ENCODE measurements around the gene TIE1.
A peak's percentile ranks its signal among the peaks of the same experiment; 100 is the strongest.

The TIE1 gene

GRCh38 chr1:43296207-43296606 lies 4.6 kb upstream of the TIE1 start:
- Histone ChIP-seq H3K9ac (no peak overlapping the region), H3K9me3 (replicated peaks in 1 of 11) (no peaks in the 10 kb centered on the region), H3K27ac (no peak overlapping the region), H4K20me1 (no peaks in the 10 kb centered on the region), H3K36me3 (no peaks in the 10 kb centered on the region), H3K4me2 (peak overlapping the region in 1 of 11 experiments; percentile 43; a peak in 1 of 22 replicates), H3K4me1 (peaks cover 23 to 57% (median 39%) of the 10 kb centered on the region in 10 experiments), H3K4me3 (no peak overlapping the region), H3K27me3 (no peaks in the 10 kb centered on the region)
- no peak for TF ChIP-seq Cebpa-rat (IDR thresholded peaks at IDR 0.05)

GRCh38 chr1:43298055-43298454 lies 2.7 kb upstream of the TIE1 start:
- Histone ChIP-seq H3K9ac (no peak overlapping the region), H4K20me1 (no peaks in the 10 kb centered on the region)

GRCh38 chr1:43299101-43299500 lies 1.7 kb upstream of the TIE1 start:
- Histone ChIP-seq H3K4me3 (no peak overlapping the region), H3K27me3 (no peaks in the 10 kb centered on the region), H3K27ac (no peak overlapping the region), H4K20me1 (no peaks in the 10 kb centered on the region), H3K36me3 (no peaks in the 10 kb centered on the region), H3K9me3 (replicated peaks in 1 of 11) (no peaks in the 10 kb centered on the region), H3K9ac (no peak overlapping the region), H3K4me1 (peaks cover 24 to 55% (median 33%) of the 10 kb centered on the region in 10 experiments), H3K4me2 (no peak overlapping the region)
- TF ChIP-seq Cebpa-rat (IDR thresholded peaks at IDR 0.05): no peak

More at GRCh38 chr1:43298055-43298454, 2.7 kb upstream of the TIE1 start:
- peaks cover 24 to 62% (median 35%) of the 10 kb centered on the region in 10 experiments for H3K4me1 ChIP-seq
- no peak overlapping the region for H3K4me3 ChIP-seq
- no peaks in the 10 kb centered on the region for H3K36me3 ChIP-seq
- H3K27me3 ChIP-seq: no peaks in the 10 kb centered on the region
- H3K27ac ChIP-seq: no peak overlapping the region
- H3K9me3 ChIP-seq (replicated peaks in 1 of 11): no peaks in the 10 kb centered on the region
- TF ChIP-seq Cebpa-rat (IDR thresholded peaks at IDR 0.05): no peak
- H3K4me2 ChIP-seq: no peak overlapping the region

- Histone ChIP-seq H3K27ac (no peak overlapping the region), H3K4me2 (peak overlapping the region in 4 of 11 experiments; percentile 80 to 82 (median 80); a peak in 6 of 22 replicates), H4K20me1 (no peaks in the 10 kb centered on the region), H3K9me3 (replicated peaks in 1 of 11) (no peaks in the 10 kb centered on the region), H3K36me3 (peaks cover 0 to 12% (median 0%) of the 10 kb centered on the region in 11 experiments; a peak in 2 of 22 replicates), H3K9ac (no peak overlapping the region; a peak in 1 of 22 replicates), H3K4me3 (no peak overlapping the region), H3K27me3 (no peaks in the 10 kb centered on the region), H3K4me1 (peaks cover 11 to 51% (median 32%) of the 10 kb centered on the region in 10 experiments)
- no peak for TF ChIP-seq Cebpa-rat (IDR thresholded peaks at IDR 0.05)
Measured at GRCh38 chr1:43302201-43302600, 1.4 kb downstream of the TIE1 start.

GRCh38 chr1:43302721-43303470 lies 2.1 kb downstream of the TIE1 start:
- Histone ChIP-seq H3K4me1 (peaks cover 11 to 51% (median 32%) of the 10 kb centered on the region in 10 experiments), H3K27me3 (no peaks in the 10 kb centered on the region), H3K36me3 (peaks cover 0 to 18% (median 0%) of the 10 kb centered on the region in 11 experiments; a peak in 2 of 22 replicates), H3K9me3 (replicated peaks in 1 of 11) (no peaks in the 10 kb centered on the region), H3K9ac (no peak overlapping the region; a peak in 1 of 22 replicates), H3K4me2 (peak overlapping the region in 4 of 11 experiments; percentile 80 to 82 (median 80); a peak in 3 of 22 replicates), H3K4me3 (no peak overlapping the region), H3K27ac (no peak overlapping the region), H4K20me1 (no peaks in the 10 kb centered on the region)
- no peak for TF ChIP-seq Cebpa-rat (IDR thresholded peaks at IDR 0.05)

GRCh38 chr1:43303471-43304313 lies 2.9 kb downstream of the TIE1 start:
- H3K4me3 ChIP-seq: no peak overlapping the region
- TF ChIP-seq Cebpa-rat (IDR thresholded peaks at IDR 0.05): no peak
- H3K4me2 ChIP-seq: peak overlapping the region in 5 of 11 experiments; percentile 3 to 28 (median 10); a peak in 3 of 22 replicates
- H3K4me1 ChIP-seq: peaks cover 11 to 51% (median 32%) of the 10 kb centered on the region in 10 experiments
- peaks cover 0 to 18% (median 0%) of the 10 kb centered on the region in 11 experiments; a peak in 2 of 22 replicates for H3K36me3 ChIP-seq
- H3K27me3 ChIP-seq: no peaks in the 10 kb centered on the region
- no peaks in the 10 kb centered on the region for H3K9me3 ChIP-seq (replicated peaks in 1 of 11)
- no peak overlapping the region for H3K27ac ChIP-seq
- H3K9ac ChIP-seq: no peak overlapping the region
- no peaks in the 10 kb centered on the region for H4K20me1 ChIP-seq

- Histone ChIP-seq H3K4me2 (peak overlapping the region in 5 of 11 experiments; percentile 3 to 28 (median 10); a peak in 4 of 22 replicates), H3K4me1 (peaks cover 11 to 51% (median 32%) of the 10 kb centered on the region in 10 experiments), H4K20me1 (no peaks in the 10 kb centered on the region), H3K27ac (no peak overlapping the region), H3K9ac (peak overlapping the region in 1 of 11 experiments; percentile 33; a peak in 1 of 22 replicates), H3K36me3 (peaks cover 0 to 22% (median 0%) of the 10 kb centered on the region in 11 experiments; a peak in 3 of 22 replicates), H3K27me3 (no peaks in the 10 kb centered on the region), H3K4me3 (no peak overlapping the region), H3K9me3 (replicated peaks in 1 of 11) (no peaks in the 10 kb centered on the region)
- TF ChIP-seq Cebpa-rat (IDR thresholded peaks at IDR 0.05): no peak
Measured at GRCh38 chr1:43304314-43304681, 3.5 kb downstream of the TIE1 start.

GRCh38 chr1:43304771-43305300 lies 4.1 kb downstream of the TIE1 start:
- H3K27ac ChIP-seq: no peak overlapping the region
- no peak overlapping the region for H3K4me3 ChIP-seq
- no peak overlapping the region for H3K9ac ChIP-seq
- no peaks in the 10 kb centered on the region for H3K27me3 ChIP-seq
- H3K4me2 ChIP-seq: peak overlapping the region in 6 of 11 experiments; percentile 10 to 44 (median 24); a peak in 7 of 22 replicates
- no peaks in the 10 kb centered on the region for H4K20me1 ChIP-seq
- H3K4me1 ChIP-seq: peaks cover 11 to 47% (median 30%) of the 10 kb centered on the region in 10 experiments
- H3K9me3 ChIP-seq (replicated peaks in 1 of 11): no peaks in the 10 kb centered on the region
- H3K36me3 ChIP-seq: peaks cover 0 to 27% (median 0%) of the 10 kb centered on the region in 11 experiments; a peak in 4 of 22 replicates
- no peak for TF ChIP-seq Cebpa-rat (IDR thresholded peaks at IDR 0.05)
